ENCODE results near the gene FARS2.

Gene FARS2

GRCh38 chr6:5438922-5439584 lies 177.7 kb downstream of the FARS2 start:
- no peak overlapping the region for H3K14ac ChIP-seq (ENCODE audit: low read length)
- H3K36me3 ChIP-seq (ENCODE audit: control insufficient read depth in 1 of 2, insufficient read depth in 2 of 2, low read length in 2 of 2) = no peaks in the 10 kb centered on the region
- H3K9me3 ChIP-seq (ENCODE audit: insufficient read depth, low read depth, low read length) = no peaks in the 10 kb centered on the region
- H2BK120ac ChIP-seq (ENCODE audit: insufficient read depth, low read length, poor library complexity) = no peak overlapping the region
- H2AK5ac ChIP-seq (ENCODE audit: low read length) = no peak overlapping the region
- no peak for DNase-seq
- no peaks in the 10 kb centered on the region for H3K79me1 ChIP-seq (ENCODE audit: low read length)
- WGBS (ENCODE audit: extremely low coverage, insufficient coverage, insufficient read length) = no CpG with 5 or more reads among the region's 5 CpGs
- no peak overlapping the region for H2BK5ac ChIP-seq (ENCODE audit: low read depth, low read length, poor library complexity)
- no peak overlapping the region for H2AFZ ChIP-seq (ENCODE audit: insufficient read depth, low read length, poor library complexity)
- H4K8ac ChIP-seq (ENCODE audit: low read depth, low read length) = no peak overlapping the region
- H2BK12ac ChIP-seq (ENCODE audit: low read length) = no peak overlapping the region
- H3K18ac ChIP-seq (ENCODE audit: low read length) = no peak overlapping the region
- H3K4ac ChIP-seq (ENCODE audit: low read depth, low read length) = no peak overlapping the region
- H3K4me2 ChIP-seq (ENCODE audit: low read length) = no peak overlapping the region
- H3K23ac ChIP-seq (ENCODE audit: low read length) = no peak overlapping the region
- no peak overlapping the region for H3K9ac ChIP-seq (ENCODE audit: low read length)
- H4K91ac ChIP-seq (ENCODE audit: low read depth, low read length) = no peak overlapping the region
- no peaks in the 10 kb centered on the region for H3K4me1 ChIP-seq (ENCODE audit: control insufficient read depth in 1 of 2, insufficient read depth in 2 of 2, low read length in 2 of 2)
- H3K27ac ChIP-seq (ENCODE audit: low read depth, low read length) = no peak overlapping the region
- H3K4me3 ChIP-seq (ENCODE audit: low read depth, low read length) = no peak overlapping the region
- H4K12ac ChIP-seq (ENCODE audit: low read depth, low read length) = no peak overlapping the region
- H3K79me2 ChIP-seq (ENCODE audit: control insufficient read depth, insufficient read depth, low read length, poor library complexity) = no peaks in the 10 kb centered on the region
- H3K27me3 ChIP-seq (ENCODE audit: insufficient read depth, low read length) = no peaks in the 10 kb centered on the region

DNA sequence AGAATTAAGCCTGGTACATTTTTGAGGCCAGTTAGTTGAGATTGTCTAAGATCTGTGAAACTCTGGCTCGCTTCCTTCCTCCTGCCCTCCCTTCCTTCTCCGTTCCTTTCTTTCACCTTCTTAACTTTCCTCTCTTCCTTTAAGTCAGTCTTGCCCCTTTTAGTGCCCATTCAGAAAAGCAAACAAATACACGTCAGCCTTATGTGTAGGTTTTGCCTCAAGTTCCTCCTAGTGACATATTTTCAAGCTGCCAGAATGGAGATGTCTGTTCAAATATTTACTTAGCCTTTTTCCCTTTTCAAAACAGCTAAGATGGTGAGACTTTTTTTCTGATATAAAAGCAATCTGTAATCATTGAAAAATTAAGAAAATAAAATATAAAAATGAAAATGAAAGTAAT lies 178.4 kb downstream of the FARS2 start:
- Histone ChIP-seq H3K4me3 (ENCODE audit: low read depth, low read length) (no peak overlapping the region), H3K79me2 (ENCODE audit: control insufficient read depth, insufficient read depth, low read length, poor library complexity) (no peaks in the 10 kb centered on the region), H3K4me2 (ENCODE audit: low read length) (no peak overlapping the region), H4K12ac (ENCODE audit: low read depth, low read length) (no peak overlapping the region), H3K27me3 (ENCODE audit: insufficient read depth, low read length) (no peaks in the 10 kb centered on the region), H2BK120ac (ENCODE audit: insufficient read depth, low read length, poor library complexity) (no peak overlapping the region), H3K36me3 (ENCODE audit: control insufficient read depth in 1 of 2, insufficient read depth in 2 of 2, low read length in 2 of 2) (no peaks in the 10 kb centered on the region), H4K91ac (ENCODE audit: low read depth, low read length) (no peak overlapping the region), H2BK12ac (ENCODE audit: low read length) (no peak overlapping the region), H3K23ac (ENCODE audit: low read length) (no peak overlapping the region), H3K14ac (ENCODE audit: low read length) (no peak overlapping the region), H3K4ac (ENCODE audit: low read depth, low read length) (no peak overlapping the region), H4K8ac (ENCODE audit: low read depth, low read length) (no peak overlapping the region), H3K27ac (ENCODE audit: low read depth, low read length) (no peak overlapping the region), H3K4me1 (ENCODE audit: control insufficient read depth in 1 of 2, insufficient read depth in 2 of 2, low read length in 2 of 2) (no peaks in the 10 kb centered on the region), H3K18ac (ENCODE audit: low read length) (no peak overlapping the region), H2AK5ac (ENCODE audit: low read length) (no peak overlapping the region), H2BK5ac (ENCODE audit: low read depth, low read length, poor library complexity) (no peak overlapping the region), H2AFZ (ENCODE audit: insufficient read depth, low read length, poor library complexity) (no peak overlapping the region), H3K79me1 (ENCODE audit: low read length) (no peaks in the 10 kb centered on the region), H3K9me3 (ENCODE audit: insufficient read depth, low read depth, low read length) (no peaks in the 10 kb centered on the region), H3K9ac (ENCODE audit: low read length) (no peak overlapping the region)
- no peak for DNase-seq
- WGBS (ENCODE audit: extremely low coverage, insufficient coverage, insufficient read length) = no CpG with 5 or more reads among the region's 3 CpGs

GRCh38 chr6:5442319-5442718 lies 181.0 kb downstream of the FARS2 start:
- Histone ChIP-seq H3K27ac (ENCODE audit: low read depth, low read length) (no peak overlapping the region), H3K27me3 (ENCODE audit: insufficient read depth, low read length) (no peaks in the 10 kb centered on the region), H4K8ac (ENCODE audit: low read depth, low read length) (no peak overlapping the region), H4K91ac (ENCODE audit: low read depth, low read length) (no peak overlapping the region), H3K4me2 (ENCODE audit: low read length) (no peak overlapping the region), H3K9ac (ENCODE audit: low read length) (no peak overlapping the region), H3K4ac (ENCODE audit: low read depth, low read length) (no peak overlapping the region), H3K14ac (ENCODE audit: low read length) (no peak overlapping the region), H3K23ac (ENCODE audit: low read length) (no peak overlapping the region), H3K9me3 (ENCODE audit: insufficient read depth, low read depth, low read length) (no peaks in the 10 kb centered on the region), H2BK5ac (ENCODE audit: low read depth, low read length, poor library complexity) (no peak overlapping the region), H4K12ac (ENCODE audit: low read depth, low read length) (no peak overlapping the region), H3K4me1 (ENCODE audit: control insufficient read depth in 1 of 2, insufficient read depth in 2 of 2, low read length in 2 of 2) (no peaks in the 10 kb centered on the region), H2BK12ac (ENCODE audit: low read length) (no peak overlapping the region), H3K4me3 (ENCODE audit: low read depth, low read length) (no peak overlapping the region), H3K79me1 (ENCODE audit: low read length) (no peaks in the 10 kb centered on the region), H3K36me3 (ENCODE audit: control insufficient read depth in 1 of 2, insufficient read depth in 2 of 2, low read length in 2 of 2) (no peaks in the 10 kb centered on the region), H2BK120ac (ENCODE audit: insufficient read depth, low read length, poor library complexity) (no peak overlapping the region), H2AFZ (ENCODE audit: insufficient read depth, low read length, poor library complexity) (no peak overlapping the region), H3K79me2 (ENCODE audit: control insufficient read depth, insufficient read depth, low read length, poor library complexity) (no peaks in the 10 kb centered on the region), H2AK5ac (ENCODE audit: low read length) (no peak overlapping the region), H3K18ac (ENCODE audit: low read length) (no peak overlapping the region)
- WGBS (ENCODE audit: extremely low coverage, insufficient coverage, insufficient read length) = no CpG with 5 or more reads among the region's 2 CpGs
- DNase-seq = no peak

- no peak overlapping the region for H4K91ac ChIP-seq (ENCODE audit: low read depth, low read length)
- WGBS (ENCODE audit: extremely low coverage, insufficient coverage, insufficient read length) = no CpG with 5 or more reads among the region's 2 CpGs
These were observed 181.6 kb downstream of the FARS2 start for GRCh38 chr6:5442916-5443315.

More at GRCh38 chr6:5442916-5443315, 181.6 kb downstream of the FARS2 start:
- H2AK5ac ChIP-seq (ENCODE audit: low read length) = no peak overlapping the region
- H3K9ac ChIP-seq (ENCODE audit: low read length) = no peak overlapping the region
- H3K18ac ChIP-seq (ENCODE audit: low read length) = no peak overlapping the region
- H3K27me3 ChIP-seq (ENCODE audit: insufficient read depth, low read length) = no peaks in the 10 kb centered on the region
- no peak overlapping the region for H3K4me2 ChIP-seq (ENCODE audit: low read length)
- no peak for DNase-seq
- no peak overlapping the region for H2AFZ ChIP-seq (ENCODE audit: insufficient read depth, low read length, poor library complexity)
- no peak overlapping the region for H4K12ac ChIP-seq (ENCODE audit: low read depth, low read length)
- no peak overlapping the region for H3K4me3 ChIP-seq (ENCODE audit: low read depth, low read length)
- no peak overlapping the region for H2BK12ac ChIP-seq (ENCODE audit: low read length)
- H3K27ac ChIP-seq (ENCODE audit: low read depth, low read length) = no peak overlapping the region
- H4K8ac ChIP-seq (ENCODE audit: low read depth, low read length) = no peak overlapping the region
- H3K36me3 ChIP-seq (ENCODE audit: control insufficient read depth in 1 of 2, insufficient read depth in 2 of 2, low read length in 2 of 2) = no peaks in the 10 kb centered on the region
- no peak overlapping the region for H3K23ac ChIP-seq (ENCODE audit: low read length)
- no peak overlapping the region for H2BK5ac ChIP-seq (ENCODE audit: low read depth, low read length, poor library complexity)
- no peaks in the 10 kb centered on the region for H3K4me1 ChIP-seq (ENCODE audit: control insufficient read depth in 1 of 2, insufficient read depth in 2 of 2, low read length in 2 of 2)
- H3K4ac ChIP-seq (ENCODE audit: low read depth, low read length) = no peak overlapping the region
- no peak overlapping the region for H2BK120ac ChIP-seq (ENCODE audit: insufficient read depth, low read length, poor library complexity)
- no peaks in the 10 kb centered on the region for H3K79me1 ChIP-seq (ENCODE audit: low read length)
- H3K79me2 ChIP-seq (ENCODE audit: control insufficient read depth, insufficient read depth, low read length, poor library complexity) = no peaks in the 10 kb centered on the region
- no peaks in the 10 kb centered on the region for H3K9me3 ChIP-seq (ENCODE audit: insufficient read depth, low read depth, low read length)
- no peak overlapping the region for H3K14ac ChIP-seq (ENCODE audit: low read length)
